Measurements from ENCODE around the gene CHD2.

The CHD2 gene

GRCh38 chr15:92943581-92943980 lies 43.5 kb downstream of the CHD2 start:
- H3K4me1 ChIP-seq (ENCODE audit: insufficient read depth, low read length), result no peaks in the 10 kb centered on the region
- DNase-seq, result no peak
- TF ChIP-seq, protein P1, sequence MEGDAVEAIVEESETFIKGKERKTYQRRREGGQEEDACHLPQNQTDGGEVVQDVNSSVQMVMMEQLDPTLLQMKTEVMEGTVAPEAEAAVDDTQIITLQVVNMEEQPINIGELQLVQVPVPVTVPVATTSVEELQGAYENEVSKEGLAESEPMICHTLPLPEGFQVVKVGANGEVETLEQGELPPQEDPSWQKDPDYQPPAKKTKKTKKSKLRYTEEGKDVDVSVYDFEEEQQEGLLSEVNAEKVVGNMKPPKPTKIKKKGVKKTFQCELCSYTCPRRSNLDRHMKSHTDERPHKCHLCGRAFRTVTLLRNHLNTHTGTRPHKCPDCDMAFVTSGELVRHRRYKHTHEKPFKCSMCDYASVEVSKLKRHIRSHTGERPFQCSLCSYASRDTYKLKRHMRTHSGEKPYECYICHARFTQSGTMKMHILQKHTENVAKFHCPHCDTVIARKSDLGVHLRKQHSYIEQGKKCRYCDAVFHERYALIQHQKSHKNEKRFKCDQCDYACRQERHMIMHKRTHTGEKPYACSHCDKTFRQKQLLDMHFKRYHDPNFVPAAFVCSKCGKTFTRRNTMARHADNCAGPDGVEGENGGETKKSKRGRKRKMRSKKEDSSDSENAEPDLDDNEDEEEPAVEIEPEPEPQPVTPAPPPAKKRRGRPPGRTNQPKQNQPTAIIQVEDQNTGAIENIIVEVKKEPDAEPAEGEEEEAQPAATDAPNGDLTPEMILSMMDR (IDR thresholded peaks at IDR 0.05; ENCODE audit: borderline replicate concordance, extremely low read depth, low read length, poor library complexity, severe bottlenecking), result no peak
- no peak for TF ChIP-seq EZH2 (IDR thresholded peaks at IDR 0.05; ENCODE audit: borderline replicate concordance, low read depth, low read length, severe bottlenecking)
- H3K27me3 ChIP-seq (ENCODE audit: insufficient read depth, low read length, poor library complexity), result no peaks in the 10 kb centered on the region
- H3K9ac ChIP-seq (ENCODE audit: low read depth, low read length), result no peak overlapping the region
- peaks cover 57% of the 10 kb centered on the region for H3K79me2 ChIP-seq (ENCODE audit: insufficient read depth, low read length)
- no peak for ATAC-seq (ENCODE audit: insufficient read depth, low read depth)
- H3K4me2 ChIP-seq (ENCODE audit: insufficient read depth, low read length), result no peak overlapping the region
- no peak overlapping the region for H3K27ac ChIP-seq (ENCODE audit: low read length)
- H2AFZ ChIP-seq (ENCODE audit: low read depth, low read length), result no peak overlapping the region
- peaks cover 25% of the 10 kb centered on the region for H3K9me3 ChIP-seq (ENCODE audit: insufficient read depth, low read length, severe bottlenecking)
- no peaks in the 10 kb centered on the region for H4K20me1 ChIP-seq (ENCODE audit: insufficient read depth, low read length)
- no peak overlapping the region for H3K4me3 ChIP-seq (ENCODE audit: low read depth in 1 of 2, low read length in 2 of 2)
- peaks cover 97% of the 10 kb centered on the region for H3K36me3 ChIP-seq (ENCODE audit: insufficient read depth, low read length)

DNA sequence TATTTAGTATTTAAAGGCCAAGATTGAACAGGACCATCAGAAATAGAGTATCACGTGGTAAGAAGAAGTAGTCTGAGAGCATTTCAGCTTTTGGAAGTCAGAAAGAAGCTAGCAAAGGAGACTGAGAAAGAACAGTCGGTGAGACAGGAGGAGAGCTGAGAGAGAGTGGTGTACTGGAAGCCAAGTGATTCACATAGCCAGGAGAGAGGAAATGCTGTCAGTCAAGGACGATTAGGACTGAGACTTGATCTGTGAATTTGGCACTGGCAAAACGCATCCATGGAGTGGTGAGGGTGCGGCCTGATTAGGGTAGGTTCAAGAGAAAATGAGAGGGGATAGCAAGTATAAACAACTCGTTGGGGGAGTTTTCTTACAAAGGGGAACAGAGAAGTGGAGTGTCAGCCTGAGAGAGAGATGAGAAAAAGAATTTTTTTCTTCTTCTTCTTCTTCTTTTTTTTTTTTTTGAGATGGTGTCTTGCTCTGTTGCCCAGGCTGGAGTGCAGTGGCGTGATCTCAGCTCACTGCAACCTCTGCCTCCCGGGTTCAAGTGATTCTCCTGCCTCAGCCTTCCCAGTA lies 44.9 kb downstream of the CHD2 start:
- Histone ChIP-seq H3K36me3 (ENCODE audit: insufficient read depth, low read length) (peaks cover 97% of the 10 kb centered on the region), H3K4me2 (ENCODE audit: insufficient read depth, low read length) (no peak overlapping the region), H3K9ac (ENCODE audit: low read depth, low read length) (no peak overlapping the region), H3K27ac (ENCODE audit: low read length) (no peak overlapping the region), H4K20me1 (ENCODE audit: insufficient read depth, low read length) (no peaks in the 10 kb centered on the region), H3K27me3 (ENCODE audit: insufficient read depth, low read length, poor library complexity) (no peaks in the 10 kb centered on the region), H3K9me3 (ENCODE audit: insufficient read depth, low read length, severe bottlenecking) (peaks cover 38% of the 10 kb centered on the region), H3K79me2 (ENCODE audit: insufficient read depth, low read length) (peaks cover 52% of the 10 kb centered on the region), H3K4me1 (ENCODE audit: insufficient read depth, low read length) (no peaks in the 10 kb centered on the region), H2AFZ (ENCODE audit: low read depth, low read length) (no peak overlapping the region), H3K4me3 (ENCODE audit: low read depth in 1 of 2, low read length in 2 of 2) (no peak overlapping the region)
- no peak for TF ChIP-seq EZH2 (IDR thresholded peaks at IDR 0.05; ENCODE audit: borderline replicate concordance, low read depth, low read length, severe bottlenecking)
- ATAC-seq (ENCODE audit: insufficient read depth, low read depth), result no peak
- no peak for DNase-seq

DNA sequence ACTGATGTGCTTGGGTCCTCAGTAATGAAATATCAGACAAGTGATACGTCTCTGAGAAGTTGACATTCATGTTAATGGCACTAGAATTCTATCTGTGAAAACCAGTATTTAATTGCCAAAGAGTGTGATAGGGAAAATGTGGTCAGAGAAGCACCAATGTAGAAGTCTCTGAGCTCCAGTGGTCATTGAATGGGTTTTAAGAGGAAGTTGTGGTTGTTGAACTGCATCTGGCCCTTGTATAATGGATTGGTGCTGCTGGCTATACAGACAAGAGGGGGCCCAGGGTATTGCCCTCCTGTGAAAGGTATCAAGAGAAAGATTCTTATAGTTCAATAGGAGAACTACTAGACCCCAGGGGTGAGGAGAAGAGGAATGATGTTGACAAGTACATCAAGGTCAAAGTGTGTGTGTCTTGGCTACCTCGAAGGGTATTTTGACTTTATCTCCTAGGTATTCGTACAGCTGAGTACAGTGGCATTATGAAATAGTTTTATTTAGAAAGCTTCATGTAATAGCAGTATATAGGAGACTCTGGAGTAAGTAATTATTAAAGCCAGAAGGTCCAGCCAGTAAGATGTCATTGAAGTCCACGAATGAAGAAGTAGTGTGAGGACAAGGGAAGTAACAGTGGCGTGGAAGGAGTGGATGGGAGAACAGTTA lies 47.1 kb downstream of the CHD2 start:
- no peak; the same call in 2 of the 3 replicates for ATAC-seq (ENCODE audit: insufficient read depth, low read depth)
- no peaks in the 10 kb centered on the region for H4K20me1 ChIP-seq (ENCODE audit: insufficient read depth, low read length)
- no peak overlapping the region for H3K4me2 ChIP-seq (ENCODE audit: insufficient read depth, low read length)
- no peak overlapping the region for H3K9ac ChIP-seq (ENCODE audit: low read depth, low read length)
- TF ChIP-seq, protein P1 (IDR thresholded peaks at IDR 0.05; ENCODE audit: borderline replicate concordance, extremely low read depth, low read length, poor library complexity, severe bottlenecking), result no peak
- no peak for TF ChIP-seq EZH2 (IDR thresholded peaks at IDR 0.05; ENCODE audit: borderline replicate concordance, low read depth, low read length, severe bottlenecking)
- peaks cover 38% of the 10 kb centered on the region for H3K9me3 ChIP-seq (ENCODE audit: insufficient read depth, low read length, severe bottlenecking)
- H3K36me3 ChIP-seq (ENCODE audit: insufficient read depth, low read length), result peaks cover 100% of the 10 kb centered on the region
- H3K4me3 ChIP-seq (ENCODE audit: low read depth in 1 of 2, low read length in 2 of 2), result no peak overlapping the region
- DNase-seq, result no peak
- no peaks in the 10 kb centered on the region for H3K4me1 ChIP-seq (ENCODE audit: insufficient read depth, low read length)
- H2AFZ ChIP-seq (ENCODE audit: low read depth, low read length), result no peak overlapping the region
- no peak overlapping the region for H3K27ac ChIP-seq (ENCODE audit: low read length)
- no peaks in the 10 kb centered on the region for H3K27me3 ChIP-seq (ENCODE audit: insufficient read depth, low read length, poor library complexity)
- H3K79me2 ChIP-seq (ENCODE audit: insufficient read depth, low read length), result peaks cover 49% of the 10 kb centered on the region

DNA sequence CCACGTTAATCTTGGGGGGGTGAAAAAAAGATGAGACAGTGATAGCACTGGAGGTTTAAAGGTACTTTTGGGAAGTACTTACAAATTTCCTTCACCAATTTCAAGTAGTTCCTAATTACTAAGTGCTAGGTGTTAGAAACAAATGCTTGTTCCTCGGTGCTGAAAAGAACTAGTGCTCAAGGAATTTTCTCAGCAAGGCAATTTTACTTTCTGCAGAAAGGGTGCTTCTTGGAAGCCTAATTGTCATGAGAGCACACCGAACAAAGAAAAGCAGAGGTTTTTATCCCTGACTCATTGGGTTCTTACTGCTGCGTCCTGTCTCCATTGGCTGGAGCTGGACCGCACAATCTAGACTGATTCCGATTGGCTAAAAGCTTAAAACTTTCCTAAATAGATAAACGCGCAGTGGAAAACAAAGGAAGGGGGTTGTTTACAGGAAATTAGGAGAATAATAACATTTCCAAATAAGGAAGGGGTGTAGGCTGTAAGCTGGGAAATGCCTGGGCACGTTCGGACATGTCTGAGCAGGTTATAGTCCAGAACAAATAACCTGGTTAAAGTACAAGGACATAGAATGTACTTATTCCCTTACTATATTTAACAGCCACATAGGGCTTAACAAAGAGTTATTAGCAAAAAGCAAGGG lies 49.6 kb downstream of the CHD2 start:
- no peak overlapping the region for H2AFZ ChIP-seq (ENCODE audit: low read depth, low read length)
- H3K4me2 ChIP-seq (ENCODE audit: insufficient read depth, low read length), result no peak overlapping the region
- H3K4me3 ChIP-seq (ENCODE audit: low read depth in 1 of 2, low read length in 2 of 2), result no peak overlapping the region
- H3K4me1 ChIP-seq (ENCODE audit: insufficient read depth, low read length), result no peaks in the 10 kb centered on the region
- H3K27ac ChIP-seq (ENCODE audit: low read length), result no peak overlapping the region
- DNase-seq, result no peak
- H3K36me3 ChIP-seq (ENCODE audit: insufficient read depth, low read length), result peaks cover 100% of the 10 kb centered on the region
- no peak overlapping the region for H3K9ac ChIP-seq (ENCODE audit: low read depth, low read length)
- peaks cover 33% of the 10 kb centered on the region for H3K9me3 ChIP-seq (ENCODE audit: insufficient read depth, low read length, severe bottlenecking)
- H4K20me1 ChIP-seq (ENCODE audit: insufficient read depth, low read length), result no peaks in the 10 kb centered on the region
- no peak for TF ChIP-seq EZH2 (IDR thresholded peaks at IDR 0.05; ENCODE audit: borderline replicate concordance, low read depth, low read length, severe bottlenecking)
- TF ChIP-seq, protein P1 (IDR thresholded peaks at IDR 0.05; ENCODE audit: borderline replicate concordance, extremely low read depth, low read length, poor library complexity, severe bottlenecking), result no peak
- H3K27me3 ChIP-seq (ENCODE audit: insufficient read depth, low read length, poor library complexity), result no peaks in the 10 kb centered on the region
- peaks cover 48% of the 10 kb centered on the region for H3K79me2 ChIP-seq (ENCODE audit: insufficient read depth, low read length)
- no peak for ATAC-seq (ENCODE audit: insufficient read depth, low read depth)
